GM13977 (cell line): ENCODE measurements around the gene DAPK3.
"Not testable (repeated sequence)": the region's sequence is repeated elsewhere in the genome, so short reads cannot be mapped to it uniquely, and the experiment has no call there.

Experiments
- DNase-seq: peaks from one replicate; pipeline ENCODE4 v3.0.0; 2012; ENCODE audit warnings: low spot score
- in situ Hi-C: fragments of 300-500 bp; cut with MboI; formaldehyde crosslinking; loops from one replicate; pipeline ENCODE4 v1.12.0; 2022; ENCODE audit warnings: low sequenced_read_pairs, low pct_unique_long_range_greater_than_20kb, mixed read lengths, inconsistent platforms; ENCODE audit not compliant: unreplicated experiment
- TF ChIP-seq, protein P1 (sequence below): IDR thresholded peaks from 2 replicates; pipeline ENCODE4 v1.5.1; 2012; ENCODE audit warnings: mild to moderate bottlenecking, control low read depth; ENCODE audit not compliant: insufficient read depth; ENCODE audit errors: extremely low read depth, missing control alignments

The DAPK3 gene

GRCh38 chr19:3976495-3977241, 5.8 kb upstream of the DAPK3 start:
- no peak for DNase-seq
- TF ChIP-seq, protein P1, sequence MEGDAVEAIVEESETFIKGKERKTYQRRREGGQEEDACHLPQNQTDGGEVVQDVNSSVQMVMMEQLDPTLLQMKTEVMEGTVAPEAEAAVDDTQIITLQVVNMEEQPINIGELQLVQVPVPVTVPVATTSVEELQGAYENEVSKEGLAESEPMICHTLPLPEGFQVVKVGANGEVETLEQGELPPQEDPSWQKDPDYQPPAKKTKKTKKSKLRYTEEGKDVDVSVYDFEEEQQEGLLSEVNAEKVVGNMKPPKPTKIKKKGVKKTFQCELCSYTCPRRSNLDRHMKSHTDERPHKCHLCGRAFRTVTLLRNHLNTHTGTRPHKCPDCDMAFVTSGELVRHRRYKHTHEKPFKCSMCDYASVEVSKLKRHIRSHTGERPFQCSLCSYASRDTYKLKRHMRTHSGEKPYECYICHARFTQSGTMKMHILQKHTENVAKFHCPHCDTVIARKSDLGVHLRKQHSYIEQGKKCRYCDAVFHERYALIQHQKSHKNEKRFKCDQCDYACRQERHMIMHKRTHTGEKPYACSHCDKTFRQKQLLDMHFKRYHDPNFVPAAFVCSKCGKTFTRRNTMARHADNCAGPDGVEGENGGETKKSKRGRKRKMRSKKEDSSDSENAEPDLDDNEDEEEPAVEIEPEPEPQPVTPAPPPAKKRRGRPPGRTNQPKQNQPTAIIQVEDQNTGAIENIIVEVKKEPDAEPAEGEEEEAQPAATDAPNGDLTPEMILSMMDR = no peak
- in situ Hi-C loops = no loop called here

DNA sequence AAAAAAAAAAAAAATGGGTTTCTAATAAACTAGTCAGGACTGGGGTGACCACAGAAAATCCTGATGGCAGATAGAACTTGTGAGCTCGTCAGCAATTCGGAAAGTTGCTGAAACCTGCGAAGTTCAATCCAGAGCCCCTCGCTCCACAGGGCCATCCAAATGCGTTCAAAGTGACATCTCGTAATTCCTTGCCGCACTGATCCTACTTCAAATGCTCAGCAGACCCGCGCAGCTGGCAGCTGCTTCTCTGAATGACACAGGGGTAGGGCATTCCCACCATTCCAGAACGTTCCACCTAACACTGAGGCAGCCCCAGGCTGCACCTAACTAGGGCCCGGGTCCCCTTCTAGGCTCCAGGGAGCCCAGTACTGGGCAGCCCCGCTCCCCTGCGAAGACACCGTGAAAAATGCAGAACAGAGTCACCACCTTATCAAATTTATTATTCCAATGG, 4.8 kb upstream of the DAPK3 start:
- no peak for DNase-seq
- TF ChIP-seq, protein P1 = no peak
- in situ Hi-C loops = no loop called here

DNA sequence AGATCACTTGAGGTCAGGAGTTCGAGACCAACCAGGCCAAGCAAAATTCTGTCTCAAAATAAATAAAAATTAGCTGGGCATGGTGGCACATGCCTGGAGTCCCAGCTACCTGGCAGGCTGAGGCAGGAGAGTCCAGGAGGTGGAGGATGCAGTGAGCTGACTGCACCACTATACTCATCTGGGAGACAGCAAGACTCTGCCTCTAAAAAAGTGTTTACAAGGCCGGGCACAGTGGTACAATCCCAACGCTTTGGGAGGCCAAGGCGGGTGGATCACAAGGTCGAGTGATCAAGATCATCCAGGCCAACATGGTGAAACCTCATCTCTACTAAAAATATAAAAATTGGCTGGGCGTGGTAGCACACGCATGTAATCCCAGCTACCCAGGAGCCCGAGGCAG, 4.2 kb upstream of the DAPK3 start:
- in situ Hi-C loops = no loop called here
- TF ChIP-seq, protein P1 = no peak

GRCh38 chr19:3970313-3970807, 539 bp downstream of the DAPK3 start:
- in situ Hi-C loops = no loop called here
- TF ChIP-seq, protein P1 = no peak
- no peak for DNase-seq

More for the DNA sequence above, 4.2 kb upstream of the DAPK3 start:
- no peak for DNase-seq

DNA sequence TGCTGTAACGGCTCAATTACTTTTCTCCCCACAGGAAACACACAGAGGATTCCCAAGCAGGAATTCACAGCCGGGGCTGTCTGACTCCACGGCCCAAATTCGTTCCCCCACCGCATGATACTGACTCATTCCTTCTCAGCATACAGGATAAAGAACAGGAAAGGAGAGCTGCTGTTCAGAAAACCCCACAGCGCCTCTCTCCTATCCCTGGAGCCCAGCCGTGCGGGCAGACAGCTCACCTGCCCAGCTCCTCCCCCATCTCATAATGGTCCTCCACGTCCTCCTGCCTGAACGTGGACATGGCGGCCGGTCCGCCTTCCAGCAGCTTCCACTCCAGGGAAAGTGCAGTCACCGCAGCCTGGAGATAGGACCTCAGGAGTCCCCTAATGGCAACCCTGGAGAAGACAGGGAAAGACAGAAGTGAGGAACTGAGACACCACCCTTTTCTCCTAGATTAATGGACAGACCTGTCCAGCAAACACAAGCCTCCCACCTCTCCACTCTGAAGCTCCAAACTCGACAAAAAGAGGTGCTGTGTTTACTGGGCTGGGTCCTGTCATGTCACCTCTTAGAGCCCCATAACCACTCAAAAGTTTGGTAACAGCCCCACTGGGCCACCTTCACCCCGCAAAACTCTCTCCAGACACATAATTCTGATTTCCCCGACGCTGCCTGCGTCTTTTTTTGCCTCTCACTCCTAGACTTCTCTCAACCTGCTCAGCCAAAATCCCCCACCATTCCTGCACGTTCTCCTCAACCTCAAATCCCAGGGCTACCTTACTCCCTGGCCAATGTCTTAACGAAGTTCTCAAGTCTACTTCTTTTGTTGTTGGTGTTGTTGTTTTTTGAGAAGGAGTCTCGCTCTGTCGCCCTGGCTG, 1.2 kb downstream of the DAPK3 start:
- TF ChIP-seq, protein P1 = no peak
- DNase-seq = no peak
- in situ Hi-C loops = no loop called here

DNA sequence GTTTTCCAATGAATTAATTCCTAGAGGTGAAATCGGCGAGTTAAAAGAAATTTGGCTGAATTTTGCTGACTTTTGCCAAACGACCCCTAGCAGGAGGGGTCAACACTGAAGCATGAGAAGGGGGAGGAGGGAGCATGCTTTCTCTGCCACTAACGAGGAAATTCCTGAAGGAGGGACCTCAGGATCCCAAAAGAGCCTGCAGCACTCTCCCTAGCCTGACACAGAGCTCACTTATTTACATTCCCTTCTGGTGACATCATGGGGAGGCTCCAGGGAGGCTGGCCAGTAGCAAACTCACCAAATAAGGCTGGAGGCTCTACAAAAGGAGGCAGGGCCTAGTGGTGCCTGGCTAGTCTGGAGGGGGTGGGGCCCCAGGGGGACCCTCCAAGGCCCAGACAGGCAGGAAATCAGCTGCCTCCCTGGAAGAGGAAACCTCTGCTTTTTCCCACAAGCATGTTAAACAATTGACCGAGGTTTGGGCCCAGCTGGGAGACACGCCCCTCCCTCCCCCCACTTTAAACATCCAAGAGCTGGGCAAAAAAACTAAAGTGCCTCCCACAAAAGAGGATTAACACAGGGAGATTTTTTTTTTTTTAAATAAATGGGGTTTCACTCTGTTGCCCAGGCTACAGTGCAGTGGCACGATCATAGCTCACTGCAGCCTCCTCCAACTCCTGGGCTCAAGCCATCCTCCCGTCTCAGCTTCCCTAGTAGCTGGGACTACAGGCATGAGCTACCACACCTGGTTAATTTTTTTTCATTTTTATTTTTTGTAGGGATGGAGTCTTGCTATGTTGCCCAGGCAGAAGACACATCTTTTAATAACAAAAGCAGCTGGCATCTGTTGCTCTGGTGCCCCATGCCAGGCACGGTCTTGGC, 2.1 kb downstream of the DAPK3 start:
- TF ChIP-seq, protein P1 = no peak
- in situ Hi-C loops = no loop called here
- DNase-seq = no peak

DNA sequence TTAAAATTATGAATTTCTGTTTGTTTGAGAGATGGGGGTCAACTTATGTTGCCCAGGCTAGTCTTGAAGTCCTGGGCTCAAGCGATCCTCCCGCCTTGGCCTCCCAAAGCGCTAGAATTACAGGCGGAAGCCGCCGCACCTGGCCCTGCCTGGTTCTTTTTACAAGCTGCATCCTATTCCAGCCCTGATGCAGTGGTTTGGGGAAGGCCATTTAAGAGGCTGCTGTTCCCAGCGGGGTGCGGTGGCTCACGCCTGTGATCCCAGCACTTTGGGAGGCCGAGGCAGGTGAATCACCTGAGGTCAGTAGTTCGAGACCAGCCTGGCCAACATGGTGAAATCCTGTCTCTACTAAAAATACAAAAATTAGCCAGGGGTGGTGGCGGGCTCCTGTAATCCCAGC, 2.9 kb downstream of the DAPK3 start:
- DNase-seq, in situ Hi-C loops: not testable (repeated sequence)
